Left lung (tissue), 10 donors: Measurements from ENCODE around the gene AUTS2. TPM values are rescaled to one million over a fixed set of nuclear protein-coding genes. Genes with fewer than 3 reads are reported as not detected.

Experiments
- ATAC-seq: fragments of 200-7000 bp; cut with Tn5 transposase; one replicate; pipeline ENCODE4 v1.9.1; 2020; ENCODE audit warnings: moderate library complexity
- DNase-seq, 4 donors: peaks; one replicate each; pipeline ENCODE4 v3.0.0-alpha.2; 2013 to 2020
- H3K27ac ChIP-seq, 2 donors: fragments of 200-600 bp; sonication (generic) in 1 of 2; one replicate each; pipeline versions ENCODE4 v1.5.0 to v1.8.0; 2020 to 2021
- H3K27me3 ChIP-seq, 2 donors: fragments of 200-600 bp; sonication (generic) in 1 of 2; one replicate each; pipeline versions ENCODE4 v1.5.0 to v1.8.0; 2020 to 2021
- H3K36me3 ChIP-seq, 2 donors: fragments of 200-600 bp; sonication (generic) in 1 of 2; one replicate each; pipeline versions ENCODE4 v1.5.0 to v1.8.0; 2020 to 2021
- H3K4me1 ChIP-seq, 2 donors: fragments of 200-600 bp; one replicate each; pipeline ENCODE4 v1.8.0; 2021
- H3K4me3 ChIP-seq, 2 donors: fragments of 200-600 bp; sonication (generic) in 1 of 2; one replicate each; pipeline versions ENCODE4 v1.5.0 to v1.8.0; 2020 to 2021; ENCODE audit warnings: mild to moderate bottlenecking in 1 of 2
- H3K9me3 ChIP-seq, 2 donors: fragments of 200-600 bp; sonication (generic) in 1 of 2; one replicate each; pipeline versions ENCODE4 v1.5.0 to v1.8.0; 2020 to 2021
- intact Hi-C, 2 donors: fragments of 100-400 bp; cut with DNase I; formaldehyde crosslinking; loops; one replicate each; pipeline versions ENCODE4 v1.11.2 to v1.14.2; 2022
- polyA plus RNA-seq, 6 donors: library from polyadenylated mRNA; unstranded; fragments of 120-200 nt; gene quantifications; one replicate each; pipeline ENCODE4 v1.2.1, GENCODE V29; 2013; ENCODE audit not compliant: insufficient read length in 6 of 6
- total RNA-seq, 2 donors: library from RNA; stranded (reverse); fragmentation: NEBNext Ultra II Directional; extraction: Animal tissue kit (Norgen Biotek cat#: 25700); gene quantifications; one replicate each; pipeline ENCODE4 v1.2.1, GENCODE V29; 2021
- TF ChIP-seq, protein P1 (sequence below), 2 donors: fragments of 200-600 bp; sonication (generic) in 1 of 2; IDR thresholded peaks; one replicate each; pipeline versions ENCODE4 v1.5.0 to v1.8.0; 2021; ENCODE audit warnings: antibody characterized with exemption in 2 of 2
- donor health status: DM: no; HTN: yes; CAD: no.
- donor health status: DM: no; HTN: no; CAD: no.

The AUTS2 gene
- total and polyA plus RNA-seq, 8 donors = 40.4 to 119 (median 103) TPM

GRCh38 chr7:70040970-70041766 lies 442.9 kb downstream of the AUTS2 start:
- TF ChIP-seq, protein P1, sequence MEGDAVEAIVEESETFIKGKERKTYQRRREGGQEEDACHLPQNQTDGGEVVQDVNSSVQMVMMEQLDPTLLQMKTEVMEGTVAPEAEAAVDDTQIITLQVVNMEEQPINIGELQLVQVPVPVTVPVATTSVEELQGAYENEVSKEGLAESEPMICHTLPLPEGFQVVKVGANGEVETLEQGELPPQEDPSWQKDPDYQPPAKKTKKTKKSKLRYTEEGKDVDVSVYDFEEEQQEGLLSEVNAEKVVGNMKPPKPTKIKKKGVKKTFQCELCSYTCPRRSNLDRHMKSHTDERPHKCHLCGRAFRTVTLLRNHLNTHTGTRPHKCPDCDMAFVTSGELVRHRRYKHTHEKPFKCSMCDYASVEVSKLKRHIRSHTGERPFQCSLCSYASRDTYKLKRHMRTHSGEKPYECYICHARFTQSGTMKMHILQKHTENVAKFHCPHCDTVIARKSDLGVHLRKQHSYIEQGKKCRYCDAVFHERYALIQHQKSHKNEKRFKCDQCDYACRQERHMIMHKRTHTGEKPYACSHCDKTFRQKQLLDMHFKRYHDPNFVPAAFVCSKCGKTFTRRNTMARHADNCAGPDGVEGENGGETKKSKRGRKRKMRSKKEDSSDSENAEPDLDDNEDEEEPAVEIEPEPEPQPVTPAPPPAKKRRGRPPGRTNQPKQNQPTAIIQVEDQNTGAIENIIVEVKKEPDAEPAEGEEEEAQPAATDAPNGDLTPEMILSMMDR (IDR thresholded peaks at IDR 0.05) = peak; percentile 7 to 34
- Histone ChIP-seq H3K4me3 (no peak overlapping the region), H3K27me3 (no peaks in the 10 kb centered on the region), H3K9me3 (no peaks in the 10 kb centered on the region), H3K4me1 (no peaks in the 10 kb centered on the region), H3K36me3 (no peaks in the 10 kb centered on the region), H3K27ac (no peak overlapping the region)
- DNase-seq = peak in 1 of 4 donors; percentile 44
- ATAC-seq = peak; percentile 54
- intact Hi-C loops = loop anchor here in 1 of 2 donors (5.0 kb wide), 1 partner anchor 121 kb away; no protein-coding TSS in a partner anchor

DNA sequence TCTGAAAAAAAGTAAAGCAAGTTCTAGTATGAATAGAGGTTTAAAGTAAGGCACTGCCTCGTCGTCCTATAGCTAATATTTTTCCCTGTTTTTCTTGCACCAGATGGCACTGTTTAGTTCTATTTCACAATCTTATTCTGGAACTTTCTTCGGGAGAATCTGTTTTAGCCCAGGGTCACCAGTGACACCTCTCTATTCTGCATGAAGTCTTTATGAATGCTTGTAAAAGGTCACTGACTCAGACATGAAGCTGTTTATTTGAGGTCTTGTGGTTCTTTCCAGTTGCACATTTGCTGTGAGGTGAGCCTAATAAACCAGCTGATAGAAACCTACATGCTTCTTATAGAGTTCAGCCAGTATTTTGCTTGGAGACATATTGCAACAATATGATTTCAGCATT lies 444.3 kb downstream of the AUTS2 start:
- H3K36me3 ChIP-seq = no peaks in the 10 kb centered on the region
- no peaks in the 10 kb centered on the region for H3K4me1 ChIP-seq
- H3K4me3 ChIP-seq = no peak overlapping the region
- no peaks in the 10 kb centered on the region for H3K27me3 ChIP-seq
- DNase-seq (peak in 2 of 4 donors; percentile 41 to 42), ATAC-seq (peak; percentile 60)
- no peak overlapping the region for H3K27ac ChIP-seq
- H3K9me3 ChIP-seq = no peaks in the 10 kb centered on the region
- intact Hi-C loops = loop anchor here in 1 of 2 donors (5.0 kb wide), 1 partner anchor 120 kb away; no protein-coding TSS in a partner anchor
- TF ChIP-seq, protein P1 (IDR thresholded peaks at IDR 0.05) = peak in 1 of 2 donors; percentile 16

- DNase-seq = no peak
- Histone ChIP-seq H3K9me3 (no peaks in the 10 kb centered on the region), H3K4me3 (no peak overlapping the region), H3K27me3 (no peaks in the 10 kb centered on the region), H3K4me1 (no peaks in the 10 kb centered on the region), H3K27ac (no peak overlapping the region), H3K36me3 (no peaks in the 10 kb centered on the region)
- intact Hi-C loops = loop anchor here in 1 of 2 donors (5.0 kb wide), 1 partner anchor 119 kb away; no protein-coding TSS in a partner anchor
- ATAC-seq = no peak
- TF ChIP-seq, protein P1 (IDR thresholded peaks at IDR 0.05) = no peak
Observed at GRCh38 chr7:70043015-70043538, 444.8 kb downstream of the AUTS2 start.

DNA sequence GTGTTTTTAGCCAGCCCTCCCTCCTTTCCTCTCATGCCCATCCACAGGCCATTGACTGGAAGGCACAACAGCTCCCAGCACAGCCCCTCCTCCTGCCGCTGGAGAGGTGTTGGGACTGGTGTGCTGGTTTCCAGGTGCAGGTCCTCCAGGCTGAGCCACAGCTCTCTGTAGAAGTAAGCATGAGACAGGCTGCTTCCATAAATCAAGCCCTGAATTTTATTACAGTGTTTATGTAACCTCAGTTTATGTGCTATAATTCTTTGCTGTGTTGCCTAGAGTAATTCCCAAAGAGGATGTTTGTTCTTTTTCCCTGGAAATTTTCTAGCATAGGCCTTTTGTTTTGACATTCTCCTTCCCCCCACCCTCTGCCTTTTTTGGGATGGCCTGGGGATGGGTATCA lies 445.8 kb downstream of the AUTS2 start:
- Histone ChIP-seq H3K36me3 (no peaks in the 10 kb centered on the region), H3K4me3 (no peak overlapping the region), H3K9me3 (no peaks in the 10 kb centered on the region), H3K27ac (no peak overlapping the region), H3K27me3 (no peaks in the 10 kb centered on the region), H3K4me1 (no peaks in the 10 kb centered on the region)
- intact Hi-C loops = loop anchor here in 1 of 2 donors (5.0 kb wide), 1 partner anchor 118 kb away; no protein-coding TSS in a partner anchor
- ATAC-seq = no peak
- DNase-seq = no peak
- TF ChIP-seq, protein P1 (IDR thresholded peaks at IDR 0.05) = no peak

- H3K27me3 ChIP-seq = no peaks in the 10 kb centered on the region
- intact Hi-C loops = loop anchor here in 1 of 2 donors (5.0 kb wide), 1 partner anchor 118 kb away; no protein-coding TSS in a partner anchor
- DNase-seq = no peak
Observed at GRCh38 chr7:70044525-70044924, 446.2 kb downstream of the AUTS2 start.

More at GRCh38 chr7:70044525-70044924, 446.2 kb downstream of the AUTS2 start:
- H3K4me3 ChIP-seq = no peak overlapping the region
- H3K4me1 ChIP-seq = no peaks in the 10 kb centered on the region
- no peaks in the 10 kb centered on the region for H3K9me3 ChIP-seq
- TF ChIP-seq, protein P1 (IDR thresholded peaks at IDR 0.05) = no peak
- H3K27ac ChIP-seq = no peak overlapping the region
- H3K36me3 ChIP-seq = no peaks in the 10 kb centered on the region
- ATAC-seq = no peak
